Caki2 (cell line): ENCODE measurements around the gene TBC1D24. TPM values are rescaled to one million over a fixed set of nuclear protein-coding genes. Genes with fewer than 3 reads are reported as not detected.
"Not testable (repeated sequence)": the region's sequence is repeated elsewhere in the genome, so short reads cannot be mapped to it uniquely, and the experiment has no call there.

Experiments used
- DNase-seq: peaks from one replicate; pipeline ENCODE4 v3.0.0-alpha.2; 2015; ENCODE audit warnings: low read depth
- in situ Hi-C: cut with HindIII; loops from 2 replicates; pipeline ENCODE4 v1.10.0; 2016; ENCODE audit warnings: low sequenced_read_pairs, low pct_unique_long_range_greater_than_20kb, mixed read lengths
- total RNA-seq: library from RNA; depleted of rRNA; stranded (reverse); fragments of >200 nt; shearing (Covaris generic); gene quantifications from 2 replicates; pipeline ENCODE4 v1.2.3, GENCODE V29; 2014; ENCODE audit warnings: low replicate concordance; rRNA removed

The TBC1D24 gene
- 6.2 and 9.5 TPM in 2 replicates for total RNA-seq

DNA sequence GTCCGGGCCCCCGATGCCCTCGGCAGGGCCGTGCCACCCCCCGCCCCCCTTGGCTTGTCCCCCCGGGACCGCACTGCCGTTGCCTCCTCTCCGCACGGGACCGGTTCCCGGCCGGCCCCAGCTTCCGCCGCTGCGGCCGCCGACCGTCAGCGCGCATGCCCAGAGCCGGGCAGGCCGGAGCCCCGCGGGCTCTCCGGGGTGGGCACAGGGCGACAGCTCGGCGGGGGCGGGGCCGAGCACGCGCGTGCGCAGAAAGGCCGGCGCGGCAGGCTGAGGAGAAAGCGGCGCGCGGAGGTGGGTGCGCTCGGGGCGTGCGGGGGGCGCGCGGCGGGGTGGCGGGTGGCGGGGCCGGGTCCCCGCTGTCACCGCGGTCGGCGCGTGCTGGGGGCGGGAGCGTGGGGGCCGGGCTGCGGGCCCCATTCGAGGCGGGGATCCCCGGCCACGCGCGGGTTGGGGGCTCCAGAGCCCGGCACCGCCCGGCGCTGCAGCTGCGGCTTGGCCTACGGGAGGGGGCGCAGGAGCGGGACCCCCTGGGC is at the start of gene TBC1D24:
TSS of gene TBC1D24 (plus strand) at position 251 of the 536 bp plus-strand sequence. CDS start 21,022 bp downstream, outside the sequence.
- peak; percentile 74 for DNase-seq
- in situ Hi-C loops, result no loop called here

- in situ Hi-C loops, result no loop called here
- DNase-seq, result no peak
Observed at GRCh38 chr16:2425825-2426430, 49.0 kb upstream of the TBC1D24 start.

GRCh38 chr16:2426941-2427361 is 48.0 kb upstream of the TBC1D24 start:
- in situ Hi-C loops, result no loop called here
- DNase-seq, result no peak

DNA sequence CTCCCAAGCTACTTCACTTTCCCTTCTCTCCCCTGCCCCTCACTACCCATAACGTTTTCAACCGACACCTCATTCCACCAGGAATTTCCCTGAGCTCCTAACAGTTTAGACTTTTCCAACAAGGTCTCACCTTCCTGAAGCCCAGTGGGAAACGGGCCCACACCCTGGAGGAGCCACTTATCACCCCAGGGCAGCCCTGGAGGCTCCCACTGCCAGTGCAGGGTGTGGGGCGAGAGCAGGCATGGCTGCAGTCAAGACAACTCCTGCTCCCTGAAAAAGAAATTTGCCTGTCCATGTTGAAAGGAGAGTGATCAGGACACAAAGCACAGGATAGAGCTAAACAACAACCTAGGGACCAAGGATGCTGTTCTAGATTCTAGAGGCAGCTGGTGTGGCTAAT is 47.4 kb upstream of the TBC1D24 start:
- DNase-seq, result no peak
- in situ Hi-C loops, result no loop called here

DNA sequence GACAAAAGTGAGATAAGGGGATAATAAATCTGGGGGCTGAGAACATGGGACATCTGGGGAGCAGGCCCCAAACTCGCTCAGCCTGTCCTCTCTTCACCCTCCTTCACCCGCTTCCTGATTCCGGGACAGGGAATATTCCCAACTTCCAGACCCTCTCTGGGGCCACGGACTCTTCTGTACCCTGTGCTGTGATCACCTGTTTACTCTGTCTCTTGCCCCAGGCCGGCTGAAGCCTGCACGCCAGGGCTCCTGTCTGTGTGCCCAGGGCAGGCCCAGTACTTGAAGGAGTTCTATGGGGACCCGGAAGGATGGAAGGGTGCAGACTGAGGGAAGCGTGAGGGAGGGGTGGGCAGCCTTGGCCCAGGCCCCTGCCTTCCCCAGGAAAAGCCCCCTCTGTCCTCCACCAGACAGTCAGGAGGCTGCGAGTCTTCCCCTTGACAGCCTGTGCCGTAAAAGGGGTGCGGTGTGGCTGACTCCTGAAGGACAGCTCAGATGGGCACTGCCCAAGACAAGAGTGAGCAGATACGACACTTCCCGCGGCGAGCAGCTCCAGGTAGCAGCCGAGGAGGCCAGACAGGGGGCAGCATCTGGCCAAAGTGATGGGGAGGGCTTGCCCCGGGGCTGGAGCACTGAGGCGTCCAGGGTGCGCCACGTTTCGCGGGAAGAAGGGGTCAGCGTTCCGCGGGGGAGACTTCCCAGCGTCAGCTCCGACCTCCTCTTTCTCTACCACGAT is 46.7 kb upstream of the TBC1D24 start:
- in situ Hi-C loops, result no loop called here
- DNase-seq, result peak; percentile 38

DNA sequence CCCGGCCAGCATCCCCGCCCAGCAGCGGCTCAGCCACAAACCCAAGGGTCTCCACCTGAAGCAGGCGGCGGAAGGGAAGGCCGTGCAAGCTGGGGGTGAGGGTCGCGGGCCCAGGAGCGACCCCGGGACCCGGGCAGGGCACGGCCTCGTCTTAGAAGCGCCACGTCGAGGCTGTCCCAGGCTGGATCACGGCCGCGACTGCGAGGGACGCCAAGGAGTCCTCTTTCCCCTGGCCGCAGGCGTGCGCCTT is 46.2 kb upstream of the TBC1D24 start:
- DNase-seq, result no peak
- in situ Hi-C loops, result no loop called here

DNA sequence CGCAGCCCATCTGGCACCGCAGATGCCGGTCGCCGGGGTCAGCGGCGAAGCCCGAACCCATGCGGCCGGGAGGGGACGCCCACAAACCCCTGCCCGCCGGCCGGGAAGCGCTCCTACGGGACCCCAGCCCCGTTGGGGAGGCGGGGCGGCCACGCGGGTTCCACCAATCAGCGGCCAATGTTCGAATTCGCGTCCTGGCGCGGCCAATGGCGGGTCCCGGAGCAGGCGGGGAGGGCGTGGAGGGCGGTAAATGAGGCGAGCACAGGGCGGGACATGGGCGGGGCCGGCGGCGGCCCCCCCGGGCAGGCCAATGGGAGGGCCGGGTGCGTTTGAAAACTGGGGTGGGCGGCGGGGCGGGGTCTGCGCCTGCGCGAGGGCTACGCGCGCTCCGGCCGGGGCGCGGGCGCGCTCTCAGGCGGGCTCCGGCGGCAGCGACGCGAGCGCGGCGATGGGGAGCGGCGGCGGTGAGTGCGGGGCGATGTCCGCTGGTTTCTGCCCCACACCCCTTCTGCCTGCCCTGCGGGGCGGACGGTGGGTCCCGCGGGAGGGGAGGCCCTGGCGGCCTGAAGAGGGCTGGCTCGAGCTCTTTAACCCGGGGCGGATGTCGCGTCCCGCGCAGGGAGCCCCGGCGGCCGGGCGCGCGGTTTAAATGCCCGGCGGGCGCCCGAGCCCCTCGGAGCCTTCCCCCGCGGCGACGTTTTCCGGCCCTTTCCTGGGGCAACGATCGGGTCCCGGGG is 45.7 kb upstream of the TBC1D24 start, which contains the start of gene CCNF:
TSS of gene CCNF (plus strand) at position 414 of the 737 bp plus-strand sequence. CDS start at position 449, 35 bp downstream.
- DNase-seq, result peak; percentile 95
- in situ Hi-C loops, result no loop called here

DNA sequence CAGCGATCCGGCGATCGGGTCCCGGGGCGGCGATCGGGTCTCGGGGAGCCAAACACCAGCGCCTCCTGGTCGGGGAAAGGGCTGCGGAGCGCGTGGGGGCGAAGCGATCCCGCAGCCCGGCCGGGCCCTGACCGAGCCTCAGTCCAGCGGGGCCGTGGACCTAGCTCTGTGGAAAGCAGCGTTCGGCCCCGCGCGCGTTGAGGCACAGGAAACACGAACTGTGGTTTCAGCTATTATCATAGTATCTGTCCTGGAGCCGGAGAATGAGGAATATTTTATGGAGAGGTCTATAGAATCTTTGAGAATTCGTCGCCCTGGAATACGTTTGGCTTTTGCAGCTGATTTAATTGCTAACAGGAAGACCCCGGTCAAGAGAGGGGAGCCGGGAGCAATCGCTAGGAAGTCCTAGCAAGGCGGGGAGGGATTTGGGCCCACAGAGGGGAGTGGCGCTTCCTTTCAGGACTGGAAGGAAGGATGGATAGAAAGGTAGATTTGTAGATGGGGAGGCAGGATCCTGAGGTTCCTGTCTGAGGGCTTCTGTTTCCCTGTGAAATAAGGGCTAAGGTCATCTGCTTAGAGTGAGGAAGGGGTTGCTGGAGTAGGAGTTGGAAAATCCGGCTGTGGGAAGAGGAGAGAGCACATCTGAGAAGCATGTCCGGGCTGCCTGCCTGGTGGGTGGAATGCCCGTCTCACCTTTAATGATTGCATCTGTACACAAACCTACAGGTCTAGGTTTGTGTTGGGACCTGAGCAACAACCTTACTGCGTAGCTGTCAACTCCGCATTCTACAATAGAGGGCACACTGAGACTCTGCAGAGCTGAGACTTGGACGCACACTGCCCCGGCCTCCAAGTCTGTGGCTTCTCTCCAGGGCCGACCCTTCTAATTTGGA is 44.9 kb upstream of the TBC1D24 start:
- in situ Hi-C loops, result no loop called here
- DNase-seq, result no peak

DNA sequence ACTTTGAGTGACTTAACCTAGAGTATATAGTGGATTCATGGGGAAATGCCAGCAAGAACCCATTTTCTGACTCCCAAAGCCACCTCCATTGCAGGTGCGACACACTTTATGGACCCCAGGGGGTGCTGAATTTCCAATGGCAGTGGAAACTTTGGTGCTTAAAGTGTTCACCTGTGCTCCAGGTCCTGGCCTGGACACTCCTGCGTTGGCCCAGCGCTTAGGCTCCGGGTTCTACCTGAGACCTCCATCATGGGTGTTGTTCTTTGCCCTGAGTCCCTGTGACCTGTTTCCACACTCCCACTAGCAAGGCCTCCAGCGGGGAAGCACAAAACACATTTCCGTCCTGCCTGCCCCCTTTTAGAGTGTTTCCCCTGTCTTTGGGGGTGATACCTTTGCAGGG is 42.6 kb upstream of the TBC1D24 start:
- DNase-seq, result no peak
- in situ Hi-C loops, result no loop called here

DNA sequence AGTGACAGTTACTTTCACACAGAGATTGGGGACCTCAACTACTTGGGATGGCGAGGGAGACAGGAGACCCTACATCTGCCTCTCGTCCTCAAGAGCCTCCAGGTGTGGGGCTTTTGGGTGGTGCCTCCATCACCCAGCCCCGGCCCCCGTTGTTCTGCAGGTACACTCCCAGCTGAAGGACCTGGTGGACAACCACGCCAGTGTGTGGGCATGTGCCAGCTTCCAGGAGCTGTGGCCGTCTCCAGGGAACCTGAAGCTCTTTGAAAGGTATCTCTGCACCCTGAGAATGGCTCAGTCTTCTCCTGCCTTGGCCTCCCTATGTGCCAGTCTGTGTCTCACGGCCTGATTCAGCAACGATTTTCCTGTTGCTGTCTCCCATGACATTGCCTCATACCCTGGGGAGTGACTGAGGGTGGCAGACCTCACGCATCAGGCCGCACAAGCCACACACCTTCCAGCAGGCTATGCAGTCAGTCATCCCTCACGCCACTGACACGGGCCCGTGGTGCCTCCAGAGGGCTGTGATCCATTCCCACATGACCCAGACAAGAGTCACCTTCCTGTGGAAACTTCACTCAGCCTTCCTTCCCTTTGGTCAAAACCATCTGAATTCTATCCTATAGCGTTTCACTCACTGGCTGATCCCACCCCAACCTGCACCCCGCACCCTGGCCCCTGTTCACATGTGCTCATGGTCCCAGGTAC is 42.0 kb upstream of the TBC1D24 start:
- in situ Hi-C loops, result no loop called here
- DNase-seq, result no peak

DNA sequence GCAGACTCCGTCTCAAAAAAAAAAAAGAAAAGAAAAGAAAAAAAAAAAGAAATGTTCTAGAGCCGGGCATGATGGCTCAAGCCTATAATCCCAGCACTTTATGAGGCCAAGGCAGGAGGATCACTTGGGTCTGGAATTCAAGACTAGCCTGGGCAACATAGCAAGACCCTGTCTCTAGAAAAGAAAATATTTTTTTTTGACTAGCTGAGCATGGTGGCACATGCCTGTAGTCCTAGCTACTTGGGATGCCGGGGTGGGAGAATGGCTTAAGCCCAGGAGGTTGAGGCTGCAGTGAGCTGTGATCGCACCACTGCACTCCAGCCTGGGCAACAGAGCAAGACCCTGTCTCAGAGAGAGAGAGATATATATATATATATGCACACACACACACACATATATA is 39.7 kb upstream of the TBC1D24 start:
- in situ Hi-C loops, result not testable (repeated sequence)

GRCh38 chr16:2436110-2436509 is 38.8 kb upstream of the TBC1D24 start:
- in situ Hi-C loops, result no loop called here
- DNase-seq, result no peak

More for the DNA sequence above, 39.7 kb upstream of the TBC1D24 start:
- not testable (repeated sequence) for DNase-seq

GRCh38 chr16:2437032-2437790 is 37.7 kb upstream of the TBC1D24 start:
- in situ Hi-C loops, result no loop called here
- DNase-seq, result no peak

DNA sequence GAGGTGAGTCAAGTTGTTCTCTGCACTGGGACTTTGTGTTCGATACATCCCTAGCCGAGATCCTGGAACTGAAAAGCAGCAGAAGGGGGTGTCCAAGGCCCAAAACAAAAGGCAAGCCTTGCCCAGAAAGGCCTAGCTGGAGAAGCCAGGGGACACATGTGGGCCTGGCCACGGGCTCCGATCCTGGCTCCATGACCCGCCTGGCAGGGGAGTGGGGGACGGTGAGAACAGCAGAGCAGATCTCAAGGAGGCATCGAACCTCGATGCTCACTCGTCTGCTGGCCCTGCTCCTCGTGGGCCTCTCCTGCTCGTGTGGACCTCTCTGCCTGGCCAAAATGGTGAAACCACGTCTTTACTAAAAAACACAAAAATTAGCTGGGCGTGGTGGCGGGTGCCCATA is 36.8 kb upstream of the TBC1D24 start:
- no peak for DNase-seq
- in situ Hi-C loops, result no loop called here

DNA sequence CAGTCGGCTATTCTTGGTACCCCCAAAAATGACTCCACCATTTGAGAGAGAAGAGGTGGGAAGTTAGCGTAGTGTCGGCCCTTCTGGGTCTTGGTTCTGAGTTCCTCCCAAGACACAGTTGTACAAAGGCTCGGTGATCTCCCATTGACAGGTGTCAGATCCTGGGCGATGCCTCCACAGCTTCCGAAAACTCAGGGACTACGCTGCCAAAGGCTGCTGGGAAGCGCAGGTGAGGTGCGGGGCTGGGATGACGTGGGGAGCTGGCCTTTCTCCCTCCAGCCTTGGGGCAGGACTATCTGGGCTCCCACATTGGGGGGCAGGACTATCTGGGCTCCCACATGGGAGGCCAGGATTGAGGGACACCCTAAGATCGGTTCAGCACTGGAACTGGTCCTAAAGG is 35.3 kb upstream of the TBC1D24 start:
- in situ Hi-C loops, result no loop called here
- DNase-seq, result no peak

- in situ Hi-C loops, DNase-seq: not testable (repeated sequence)
Observed at GRCh38 chr16:2441143-2441804, 33.7 kb upstream of the TBC1D24 start.
